Measurements from ENCODE around the gene OR13A1. TPM values are rescaled to one million over a fixed set of nuclear protein-coding genes. Genes with fewer than 3 reads are reported as not detected.
"Not testable (repeated sequence)": the region's sequence is repeated elsewhere in the genome, so short reads cannot be mapped to it uniquely, and the experiment has no call there.

The OR13A1 gene
- total RNA-seq (2.3 TPM in 2 replicates), polyA plus RNA-seq (5.8 and 8.2 TPM in 2 replicates), polyA minus RNA-seq (1.6 and 2.1 TPM in 2 replicates)
- 1.2 TPM for total RNA-seq (2013)

- intact Hi-C loops (cut with micrococcal nuclease), result loop anchor here (10.0 kb wide), 1 partner anchor 59 kb away; the partner anchor contains the start of gene ALOX5
- H3K27ac Mint-ChIP-seq, result no peak within 1 kb of the TSS
- CTCF ChIA-PET, result no interaction called here
- no peak for DNase-seq
- Histone ChIP-seq H4K20me1 (ENCODE audit: control insufficient read depth, insufficient read depth, low read length, poor library complexity, severe bottlenecking) (no peaks in the 10 kb centered on the region), H3K79me2 (ENCODE audit: control insufficient read depth, insufficient read depth, low read length) (no peaks in the 10 kb centered on the region), H3K4me3 (ENCODE audit: control extremely low read depth in 1 of 5, extremely low read depth in 1 of 5, insufficient read depth in 1 of 5, low read depth in 2 of 5, low read length in 4 of 5) (no peak within 1 kb of the TSS), H3K36me3 (replicated peaks in 1 of 2; ENCODE audit: control extremely low read depth in 1 of 2, control insufficient read depth in 1 of 2, extremely low read depth in 1 of 2, insufficient read depth in 2 of 2, low read length in 1 of 2) (no peaks in the 10 kb centered on the region), H3K27ac (ENCODE audit: low read length in 2 of 2) (no peak within 1 kb of the TSS), H3K4me2 (replicated peaks; ENCODE audit: low read depth, low read length, poor library complexity, severe bottlenecking) (no peak within 1 kb of the TSS), H3K9ac (ENCODE audit: low read length) (no peak within 1 kb of the TSS), H2AFZ (ENCODE audit: insufficient read depth, low read depth, low read length, poor library complexity, severe bottlenecking) (no peak within 1 kb of the TSS), H3K4me1 (ENCODE audit: control insufficient read depth in 2 of 2, insufficient read depth in 2 of 2, low read length in 2 of 2) (no peaks in the 10 kb centered on the region), H3K27me3 (replicated peaks in 1 of 4; ENCODE audit: control extremely low read depth in 1 of 4, control insufficient read depth in 3 of 4, insufficient read depth in 4 of 4, low read length in 3 of 4) (no peaks in the 10 kb centered on the region), H3K9me3 (ENCODE audit: control extremely low read depth in 1 of 3, control insufficient read depth in 2 of 3, insufficient read depth in 1 of 3, low read length in 2 of 3) (peaks cover 0 to 5% (median 2%) of the 10 kb centered on the region in 3 donors)
- WGBS (ENCODE audit: insufficient coverage), result no CpG with 5 or more reads among the region's 2 CpGs
- no peaks in the 10 kb centered on the region for H3K4me1 Mint-ChIP-seq
- no peak for TF ChIP-seq EZH2 (IDR thresholded peaks at IDR 0.05; ENCODE audit: borderline replicate concordance, insufficient read depth, low read depth, low read length, poor library complexity, severe bottlenecking)
- TF ChIP-seq CTCF (IDR thresholded peaks at IDR 0.05), result no peak
- H3K9me3 Mint-ChIP-seq (ENCODE audit: insufficient read depth), result peaks cover 12% of the 10 kb centered on the region
- H3K4me3 Mint-ChIP-seq, result no peak within 1 kb of the TSS
- POLR2A ChIA-PET, result no interaction called here
- no peak for ATAC-seq (ENCODE audit: low read depth)
- no peaks in the 10 kb centered on the region for H3K27me3 Mint-ChIP-seq
These were observed at the start of gene OR13A1 for GRCh38 chr10:45315508-45315907. Gene OR13A1, minus strand, starts transcription at chr10:45315608. Its CDS starts 11,186 bp downstream, at chr10:45304422.

GRCh38 chr10:45361983-45362799 lies 46.8 kb upstream of the OR13A1 start:
- H3K27ac ChIP-seq (ENCODE audit: low read length in 2 of 2); intact Hi-C loops (cut with micrococcal nuclease); H3K9ac ChIP-seq (ENCODE audit: low read length); H3K4me3 ChIP-seq (ENCODE audit: control extremely low read depth in 1 of 5, extremely low read depth in 1 of 5, insufficient read depth in 1 of 5, low read depth in 2 of 5, low read length in 4 of 5); H3K27me3 ChIP-seq (replicated peaks in 1 of 4; ENCODE audit: control extremely low read depth in 1 of 4, control insufficient read depth in 3 of 4, insufficient read depth in 4 of 4, low read length in 3 of 4); H3K9me3 ChIP-seq (ENCODE audit: control extremely low read depth in 1 of 3, control insufficient read depth in 2 of 3, insufficient read depth in 1 of 3, low read length in 2 of 3); H3K27me3 Mint-ChIP-seq; H3K4me1 ChIP-seq (ENCODE audit: control insufficient read depth in 2 of 2, insufficient read depth in 2 of 2, low read length in 2 of 2); H3K4me2 ChIP-seq (replicated peaks; ENCODE audit: low read depth, low read length, poor library complexity, severe bottlenecking); ATAC-seq (ENCODE audit: low read depth); H3K27ac Mint-ChIP-seq; DNase-seq; POLR2A ChIA-PET; CTCF ChIA-PET; H2AFZ ChIP-seq (ENCODE audit: insufficient read depth, low read depth, low read length, poor library complexity, severe bottlenecking); H3K4me3 Mint-ChIP-seq; H3K9me3 Mint-ChIP-seq (ENCODE audit: insufficient read depth); H4K20me1 ChIP-seq (ENCODE audit: control insufficient read depth, insufficient read depth, low read length, poor library complexity, severe bottlenecking); H3K36me3 ChIP-seq (replicated peaks in 1 of 2; ENCODE audit: control extremely low read depth in 1 of 2, control insufficient read depth in 1 of 2, extremely low read depth in 1 of 2, insufficient read depth in 2 of 2, low read length in 1 of 2): not testable (repeated sequence)
- peaks cover 43% of the 10 kb centered on the region for H3K4me1 Mint-ChIP-seq
- WGBS (ENCODE audit: insufficient coverage), result 83% methylated on average over 14 of the region's 18 CpGs
- H3K79me2 ChIP-seq (ENCODE audit: control insufficient read depth, insufficient read depth, low read length), result peaks cover 13% of the 10 kb centered on the region

- H2AFZ ChIP-seq (ENCODE audit: insufficient read depth, low read depth, low read length, poor library complexity, severe bottlenecking); H3K9me3 Mint-ChIP-seq (ENCODE audit: insufficient read depth); intact Hi-C loops (cut with micrococcal nuclease): not testable (repeated sequence)
These were observed 43.6 kb upstream of the OR13A1 start for GRCh38 chr10:45358961-45359360.

More at GRCh38 chr10:45358961-45359360, 43.6 kb upstream of the OR13A1 start:
- H3K4me3 ChIP-seq (ENCODE audit: control extremely low read depth in 1 of 5, extremely low read depth in 1 of 5, insufficient read depth in 1 of 5, low read depth in 2 of 5, low read length in 4 of 5); H3K4me3 Mint-ChIP-seq; H3K4me2 ChIP-seq (replicated peaks; ENCODE audit: low read depth, low read length, poor library complexity, severe bottlenecking); H3K27ac ChIP-seq (ENCODE audit: low read length in 2 of 2); H3K36me3 ChIP-seq (replicated peaks in 1 of 2; ENCODE audit: control extremely low read depth in 1 of 2, control insufficient read depth in 1 of 2, extremely low read depth in 1 of 2, insufficient read depth in 2 of 2, low read length in 1 of 2); ATAC-seq (ENCODE audit: low read depth); H3K9me3 ChIP-seq (ENCODE audit: control extremely low read depth in 1 of 3, control insufficient read depth in 2 of 3, insufficient read depth in 1 of 3, low read length in 2 of 3); H3K27me3 Mint-ChIP-seq; H3K27ac Mint-ChIP-seq; H3K9ac ChIP-seq (ENCODE audit: low read length); DNase-seq; H3K27me3 ChIP-seq (replicated peaks in 1 of 4; ENCODE audit: control extremely low read depth in 1 of 4, control insufficient read depth in 3 of 4, insufficient read depth in 4 of 4, low read length in 3 of 4); H4K20me1 ChIP-seq (ENCODE audit: control insufficient read depth, insufficient read depth, low read length, poor library complexity, severe bottlenecking): not testable (repeated sequence)
- CTCF ChIA-PET, result interaction anchor here (1.4 kb wide), 1 partner anchor 17 kb away, joined by 3 read pairs; no protein-coding TSS in a partner anchor
- Histone ChIP-seq H3K79me2 (ENCODE audit: control insufficient read depth, insufficient read depth, low read length) (peaks cover 20% of the 10 kb centered on the region), H3K4me1 (ENCODE audit: control insufficient read depth in 2 of 2, insufficient read depth in 2 of 2, low read length in 2 of 2) (peaks cover 8 to 11% of the 10 kb centered on the region in 2 donors)
- POLR2A ChIA-PET, result interaction anchor here (1.6 kb wide), 1 partner anchor 16 kb away, joined by 5 read pairs; no protein-coding TSS in a partner anchor
- WGBS (ENCODE audit: insufficient coverage), result 94% methylated on average over 5 of the region's 7 CpGs
- H3K4me1 Mint-ChIP-seq, result peaks cover 51% of the 10 kb centered on the region

All from B cell (primary cell).